Superior temporal gyrus (tissue), 1 donor: Measurements from ENCODE around the gene LMX1A.

ENCODE experiments used
- DNase-seq: peaks from one replicate; pipeline ENCODE4 v3.0.0-alpha.2; 2016; ENCODE audit errors: extremely low spot score

The LMX1A gene

GRCh38 chr1:165325460-165326203 lies 30.9 kb downstream of the LMX1A start:
- DNase-seq: no peak

GRCh38 chr1:165324050-165324449 lies 32.5 kb downstream of the LMX1A start:
- no peak for DNase-seq

- DNase-seq: no peak
These were observed 38.9 kb downstream of the LMX1A start for GRCh38 chr1:165317612-165318011.

- no peak for DNase-seq
These were observed 40.3 kb downstream of the LMX1A start for GRCh38 chr1:165316153-165316772.

- no peak for DNase-seq
These were observed 41.0 kb downstream of the LMX1A start for GRCh38 chr1:165315481-165315880.

GRCh38 chr1:165313903-165314302 lies 42.6 kb downstream of the LMX1A start:
- no peak for DNase-seq

- DNase-seq: no peak
These were observed 43.9 kb downstream of the LMX1A start for GRCh38 chr1:165312591-165312990.

GRCh38 chr1:165306543-165307434 lies 49.7 kb downstream of the LMX1A start:
- no peak for DNase-seq

- DNase-seq: no peak
These were observed 53.1 kb downstream of the LMX1A start for GRCh38 chr1:165303386-165303785.

GRCh38 chr1:165300400-165300903 lies 56.1 kb downstream of the LMX1A start:
- no peak for DNase-seq

GRCh38 chr1:165298203-165298820 lies 58.2 kb downstream of the LMX1A start:
- DNase-seq: no peak

- DNase-seq: no peak
These were observed 60.3 kb downstream of the LMX1A start for GRCh38 chr1:165296205-165296604.

GRCh38 chr1:165290148-165290547 lies 66.4 kb downstream of the LMX1A start:
- DNase-seq: no peak

GRCh38 chr1:165289556-165289955 lies 67.0 kb downstream of the LMX1A start:
- no peak for DNase-seq

GRCh38 chr1:165288350-165289120 lies 68.0 kb downstream of the LMX1A start:
- DNase-seq: no peak

- no peak for DNase-seq
These were observed 68.7 kb downstream of the LMX1A start for GRCh38 chr1:165287781-165288180.

GRCh38 chr1:165287329-165287728 lies 69.2 kb downstream of the LMX1A start:
- DNase-seq: no peak

- no peak for DNase-seq
These were observed 72.1 kb downstream of the LMX1A start for GRCh38 chr1:165284454-165284853.

- no peak for DNase-seq
These were observed 75.2 kb downstream of the LMX1A start for GRCh38 chr1:165281207-165281901.

- no peak for DNase-seq
These were observed 76.6 kb downstream of the LMX1A start for GRCh38 chr1:165279882-165280281.
